AG10803 (cell line): Measurements from ENCODE around the gene TADA1.
A peak's percentile ranks its signal among the peaks of the same experiment; 100 is the strongest.

ENCODE experiments used
- DNase-seq: peaks from one replicate; pipeline ENCODE4 v3.0.0; 2010; ENCODE audit warnings: low read depth
- H3K4me3 ChIP-seq: 2 replicates; pipeline ENCODE4 v1.5.1; 2011; ENCODE audit warnings: mild to moderate bottlenecking, low read length, control low read depth
- CTCF ChIP-seq: conservative IDR thresholded peaks from 2 replicates; pipeline ENCODE4 v1.5.1; 2011; ENCODE audit warnings: mild to moderate bottlenecking, low read length, control low read depth, inconsistent platforms

The TADA1 gene

GRCh38 chr1:166915042-166915441, 39.0 kb upstream of the TADA1 start:
- DNase-seq = no peak
- no peak overlapping the region for H3K4me3 ChIP-seq
- no peak for TF ChIP-seq CTCF

DNA sequence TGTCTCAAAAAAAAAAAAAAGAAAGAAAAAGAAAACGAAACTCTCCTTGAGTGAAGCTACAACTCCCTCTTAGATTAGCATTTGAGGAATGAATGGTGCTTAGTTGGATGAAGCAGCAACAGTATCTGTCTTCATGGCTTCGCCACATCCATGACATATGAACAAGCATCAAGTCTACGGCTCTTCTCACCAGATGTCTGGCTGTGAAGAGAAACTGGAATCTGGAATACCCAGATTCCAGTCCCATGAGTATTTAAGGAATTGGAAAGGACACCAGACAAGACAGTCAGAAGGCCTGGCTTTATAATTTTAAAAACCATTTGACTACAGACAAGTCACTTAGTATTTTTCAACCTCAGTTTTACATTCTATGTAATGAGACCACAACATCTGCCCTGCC, 38.0 kb upstream of the TADA1 start:
- DNase-seq = peak; percentile 62
- no peak for TF ChIP-seq CTCF
- no peak overlapping the region for H3K4me3 ChIP-seq

DNA sequence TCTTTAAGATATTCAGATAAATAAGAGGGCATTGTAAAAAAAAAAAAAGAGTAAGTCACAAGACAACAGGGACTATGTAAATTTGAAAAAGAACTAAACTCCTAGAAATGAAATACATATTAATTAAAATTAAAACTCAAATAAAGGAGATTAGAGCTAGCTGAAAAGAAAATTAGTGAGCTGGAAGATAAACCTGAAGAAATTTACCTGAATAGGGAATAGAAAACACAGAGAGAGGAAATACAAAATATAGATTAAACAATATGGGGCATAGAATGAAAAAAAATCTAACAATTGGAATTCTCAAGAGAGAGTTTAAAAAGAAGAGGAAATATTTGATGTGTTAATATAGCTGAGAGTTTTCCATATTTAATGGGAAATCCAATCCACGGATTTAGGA, 35.6 kb upstream of the TADA1 start:
- TF ChIP-seq CTCF = no peak
- no peak for DNase-seq
- H3K4me3 ChIP-seq = no peak overlapping the region

DNA sequence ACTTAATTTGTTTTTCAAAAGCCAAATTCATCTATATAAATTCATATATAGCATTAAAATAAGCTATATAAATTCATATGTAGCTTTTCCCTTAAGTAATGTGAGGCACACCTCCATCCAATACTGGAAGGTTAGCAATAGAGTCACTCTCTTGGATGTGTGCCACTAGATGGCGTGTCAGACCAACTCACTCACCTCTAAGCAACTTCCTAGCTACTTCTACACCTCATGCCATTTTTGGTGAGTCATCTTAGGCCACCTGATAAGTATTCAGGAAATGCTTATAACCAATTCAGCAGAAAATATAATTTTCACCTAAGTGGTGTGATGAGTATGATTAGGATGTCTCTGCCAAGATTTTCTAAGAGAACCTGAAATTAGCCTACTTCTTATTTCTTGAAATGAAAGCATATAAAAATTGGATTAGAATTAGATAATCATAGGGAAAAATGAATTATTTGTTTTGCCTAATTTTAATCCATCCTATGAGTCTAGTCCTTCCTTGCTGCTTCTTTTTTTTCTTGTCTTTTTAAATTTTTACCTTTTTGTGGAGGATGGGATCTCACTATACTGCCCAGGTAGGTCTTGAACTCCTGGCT, 34.4 kb upstream of the TADA1 start:
- peak; percentile 76 for DNase-seq
- peak; percentile 66 for TF ChIP-seq CTCF
- H3K4me3 ChIP-seq = no peak overlapping the region

DNA sequence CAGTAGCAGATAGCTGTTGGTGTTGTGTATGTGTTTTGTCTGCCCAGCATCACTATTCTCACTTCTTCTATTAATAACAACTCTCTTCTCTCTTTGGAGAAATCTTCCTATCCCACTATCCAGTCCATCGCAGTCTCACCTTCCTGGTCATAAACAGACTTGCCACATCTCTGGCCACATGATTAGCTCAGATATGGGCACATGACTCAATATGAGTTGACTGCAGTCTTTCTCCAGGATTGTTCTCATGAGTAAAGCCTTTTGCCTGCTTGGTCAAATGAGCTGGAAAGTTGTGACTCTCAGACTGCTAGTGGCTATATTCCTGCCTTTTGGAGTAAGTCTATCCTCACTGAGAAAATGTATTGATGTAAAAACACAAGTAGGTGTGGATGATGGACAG, 32.9 kb upstream of the TADA1 start:
- TF ChIP-seq CTCF = no peak
- H3K4me3 ChIP-seq = no peak overlapping the region
- DNase-seq = no peak

DNA sequence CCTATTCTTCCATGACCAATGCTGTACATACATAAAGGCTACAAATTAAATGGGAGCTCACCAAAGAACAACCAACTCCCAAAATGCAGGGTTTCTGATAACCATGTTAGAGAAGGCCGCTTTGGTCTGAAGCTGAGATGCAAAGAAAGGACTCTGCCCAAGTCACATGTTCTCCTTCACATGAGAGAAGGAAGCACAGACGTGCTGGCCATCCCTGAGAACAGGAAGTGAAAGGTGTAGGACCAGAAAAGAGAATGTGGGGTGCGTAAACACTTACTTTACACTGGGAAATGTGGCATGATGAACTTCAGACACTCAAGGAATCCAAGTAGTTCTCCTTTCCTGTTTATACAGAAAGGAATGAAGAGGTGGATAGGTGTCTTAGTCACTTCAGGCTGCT, 31.7 kb upstream of the TADA1 start:
- no peak for DNase-seq
- H3K4me3 ChIP-seq = no peak overlapping the region
- TF ChIP-seq CTCF = no peak

DNA sequence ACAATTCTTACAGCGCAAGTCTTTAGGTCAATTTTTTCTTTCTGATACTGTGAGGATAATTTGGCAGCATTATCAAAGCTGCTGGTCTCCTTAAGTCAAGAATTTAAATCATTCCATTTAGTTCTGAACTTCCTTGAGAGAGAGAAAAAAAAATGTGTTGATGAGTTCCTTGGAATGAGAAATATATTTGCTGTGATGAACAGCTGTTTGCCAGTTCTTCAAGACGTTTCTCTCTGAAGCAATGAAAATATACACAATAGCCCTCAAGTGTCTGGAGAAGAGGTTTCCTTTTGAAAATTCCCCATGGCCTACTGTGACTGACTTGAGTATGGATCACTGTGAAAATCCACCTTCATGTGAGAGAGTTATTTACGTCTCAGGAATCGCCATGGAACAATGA, 31.0 kb upstream of the TADA1 start:
- TF ChIP-seq CTCF = no peak
- no peak overlapping the region for H3K4me3 ChIP-seq
- DNase-seq = no peak
